DMS79 treated with DMSO at 0.1 percent for 48 hours (cell line): ENCODE data around the gene PER2.
"Not testable (repeated sequence)": the region's sequence is repeated elsewhere in the genome, so short reads cannot be mapped to it uniquely, and the experiment has no call there.

ENCODE experiments used
- DNase-seq: peaks from one replicate; lab custom pipeline; 2025; lab: John Stamatoyannopoulos, UW

The PER2 gene

GRCh38 chr2:238288650-238289573 lies 502 bp upstream of the PER2 start:
- peak; percentile 92 for DNase-seq

- DNase-seq: no peak
These were observed 1.2 kb downstream of the PER2 start for GRCh38 chr2:238286987-238287736.

GRCh38 chr2:238286551-238286950 lies 1.9 kb downstream of the PER2 start:
- DNase-seq: no peak

DNA sequence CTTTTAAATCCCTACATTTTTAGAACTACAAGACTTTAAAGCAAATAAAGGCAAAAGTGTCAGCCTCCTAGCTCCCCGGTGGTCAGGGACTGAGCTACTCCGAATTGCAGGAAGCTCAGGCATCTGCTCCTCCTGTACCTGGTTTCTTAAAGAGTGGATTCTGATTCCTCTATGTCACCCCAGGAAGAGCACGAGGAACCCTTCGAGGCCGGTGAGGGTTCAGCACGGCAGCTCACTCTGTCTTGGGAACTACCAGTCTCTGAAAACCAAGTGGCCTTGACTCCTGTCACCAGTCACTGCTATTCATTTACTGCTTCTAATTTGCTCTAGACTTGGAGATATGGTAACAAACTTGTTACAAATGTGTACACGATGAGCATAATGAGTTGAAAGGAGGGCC lies 2.3 kb downstream of the PER2 start:
- DNase-seq: no peak

DNA sequence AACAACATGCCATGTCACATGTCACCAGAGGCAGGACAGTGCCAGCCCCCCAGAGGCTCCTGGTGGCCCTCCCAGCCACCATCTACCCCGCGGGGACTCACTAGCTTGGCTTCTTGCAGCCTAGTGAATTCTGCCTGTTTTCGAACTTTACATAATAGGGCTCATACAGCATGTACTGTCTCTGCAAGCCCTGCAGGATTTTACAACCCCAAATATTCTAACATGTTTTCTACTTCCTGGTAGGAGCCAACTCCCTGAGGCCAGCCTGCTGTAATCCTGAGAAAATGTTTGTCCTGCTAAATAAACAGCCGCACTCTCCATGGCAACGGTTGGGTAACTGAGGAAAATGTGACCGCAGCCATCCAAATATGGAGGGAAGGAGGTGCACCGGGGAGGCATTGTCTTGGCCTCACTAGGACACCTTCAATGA lies 2.7 kb downstream of the PER2 start:
- no peak for DNase-seq

- DNase-seq: no peak
These were observed 3.5 kb downstream of the PER2 start for GRCh38 chr2:238284802-238285515.

- no peak for DNase-seq
These were observed 5.3 kb downstream of the PER2 start for GRCh38 chr2:238282861-238283738.

- no peak for DNase-seq
These were observed 6.5 kb downstream of the PER2 start for GRCh38 chr2:238281826-238282480.

- no peak for DNase-seq
These were observed 8.2 kb downstream of the PER2 start for GRCh38 chr2:238280083-238280825.

DNA sequence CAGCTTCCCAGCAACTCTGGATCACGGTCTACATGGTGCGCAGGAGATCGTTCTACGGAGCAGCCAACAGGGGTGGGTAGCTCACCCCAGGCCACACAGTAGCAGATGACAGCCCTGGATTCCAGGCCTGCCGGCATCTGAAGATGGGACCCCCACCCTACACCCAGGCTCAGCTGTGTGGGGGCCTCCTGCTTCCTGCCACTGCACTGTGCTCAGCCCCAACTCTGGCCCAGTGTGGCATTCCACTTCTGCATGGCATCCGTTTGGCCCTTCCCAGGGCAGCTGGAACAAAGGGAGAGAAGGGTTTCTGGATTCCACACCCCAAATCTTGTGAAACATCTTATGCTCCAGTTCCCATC lies 9.1 kb downstream of the PER2 start:
- DNase-seq: no peak

GRCh38 chr2:238278626-238279323 lies 9.6 kb downstream of the PER2 start:
- DNase-seq: peak; percentile 59

DNA sequence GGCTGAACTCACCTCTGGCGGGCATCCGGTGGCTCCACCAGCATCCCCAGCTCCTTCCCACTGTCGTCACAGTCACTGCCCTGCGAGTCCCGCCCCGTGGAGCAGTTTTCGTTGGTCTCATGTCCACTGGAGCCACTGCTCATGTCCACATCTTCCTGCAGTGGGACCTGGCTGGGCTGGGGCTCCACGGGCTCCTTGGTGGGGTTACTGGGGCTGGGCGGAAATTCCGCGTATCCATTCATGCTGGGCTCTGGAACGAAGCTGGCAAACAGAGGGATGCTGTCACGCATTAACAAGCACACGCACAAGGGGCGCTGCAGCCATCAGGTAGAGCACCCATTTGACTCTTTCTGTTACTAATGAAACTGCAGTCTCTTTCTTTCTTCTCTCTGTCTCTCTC lies 10.7 kb downstream of the PER2 start:
- no peak for DNase-seq

DNA sequence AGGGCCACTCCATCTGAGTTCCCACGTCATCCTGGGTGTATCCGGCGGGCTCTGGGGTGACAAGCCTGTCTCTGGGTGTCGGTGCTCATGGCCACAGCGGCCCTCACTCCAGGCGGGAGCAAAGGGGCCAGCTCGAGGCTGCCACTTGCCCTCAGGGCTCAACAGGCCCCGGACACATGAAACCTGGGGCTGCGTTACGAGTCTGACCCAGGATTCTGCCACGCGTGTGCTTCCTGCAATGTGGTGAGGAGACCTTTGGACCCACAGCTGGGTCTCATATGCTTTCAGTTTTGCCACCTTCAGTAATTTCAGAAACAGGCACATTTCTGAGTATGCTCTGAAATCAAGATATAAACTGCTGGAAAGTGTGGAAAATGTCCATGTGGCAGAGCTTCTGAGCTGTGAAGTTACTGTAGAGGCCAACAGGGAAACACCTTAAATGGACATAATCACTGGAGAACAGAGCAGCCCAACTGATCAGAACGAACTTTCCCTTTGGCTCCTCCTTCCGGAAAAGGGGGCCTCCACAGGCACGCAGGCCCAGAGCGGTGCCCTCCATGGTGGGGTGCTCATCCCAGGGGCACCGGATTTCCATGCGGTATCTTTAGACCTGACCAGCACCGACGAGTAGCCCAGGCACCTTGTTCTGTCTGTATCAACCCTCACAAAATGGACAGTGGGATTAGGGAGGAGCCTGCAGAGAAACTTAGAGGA lies 14.1 kb downstream of the PER2 start:
- DNase-seq: no peak

DNA sequence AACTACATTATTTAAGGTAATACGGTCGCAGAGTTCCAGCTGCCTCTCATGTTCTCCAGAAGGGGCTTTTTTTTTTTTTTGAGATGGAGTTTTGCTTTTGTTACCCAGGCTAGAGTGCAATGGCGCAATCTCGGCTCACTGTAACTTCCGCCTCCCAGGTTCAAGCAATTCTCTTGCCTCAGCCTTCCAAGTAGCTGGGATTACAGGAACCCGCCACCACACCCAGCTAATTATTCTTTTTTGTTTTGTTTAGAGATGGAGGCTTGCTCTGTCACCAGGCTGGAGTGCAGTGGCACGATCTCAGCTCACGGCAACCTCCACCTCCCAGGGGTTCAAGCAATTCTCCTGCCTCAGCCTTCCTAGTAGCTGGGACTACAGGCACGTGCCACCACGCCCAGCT lies 15.0 kb downstream of the PER2 start:
- DNase-seq: not testable (repeated sequence)

- no peak for DNase-seq
These were observed 16.3 kb downstream of the PER2 start for GRCh38 chr2:238272156-238272555.

DNA sequence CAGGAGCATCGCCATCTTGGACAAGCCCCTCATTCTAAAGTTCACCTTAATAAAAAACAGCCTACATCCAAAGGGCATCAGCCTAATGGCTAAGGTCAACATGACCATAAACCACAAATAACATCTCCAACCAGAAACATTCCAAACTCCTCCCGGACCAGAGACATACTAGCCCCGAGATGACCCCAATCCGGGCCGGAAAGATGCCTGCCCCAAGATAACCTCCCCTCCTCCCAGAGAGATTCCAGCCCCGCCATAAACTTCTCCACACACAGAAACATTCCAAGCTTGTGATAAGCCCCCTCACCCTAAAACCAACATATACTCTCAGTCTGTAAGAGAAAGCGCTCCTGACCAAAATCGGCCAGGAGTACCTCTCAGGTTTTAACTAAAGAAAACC lies 16.7 kb downstream of the PER2 start:
- DNase-seq: not testable (repeated sequence)

- DNase-seq: no peak
These were observed 17.3 kb downstream of the PER2 start for GRCh38 chr2:238271061-238271554.

DNA sequence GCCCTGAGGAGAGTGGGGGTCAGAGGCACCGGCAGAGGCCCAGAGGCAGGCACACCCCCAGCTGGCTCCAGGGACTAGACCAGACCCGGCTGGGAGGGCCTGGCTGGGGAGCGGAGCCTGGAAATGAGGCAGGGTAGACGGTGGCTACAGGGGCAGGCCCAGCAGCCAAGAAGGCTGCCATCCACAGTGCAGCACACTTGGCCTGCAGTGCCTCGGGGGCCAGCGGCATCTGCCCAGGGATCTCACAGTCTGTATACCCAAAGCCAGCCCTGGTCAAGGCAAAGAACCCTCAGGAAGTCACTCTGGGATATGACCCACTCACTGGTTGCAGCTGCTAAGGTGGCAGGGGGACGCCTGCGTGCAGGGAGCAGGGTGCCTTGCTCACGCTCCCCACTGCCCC lies 17.8 kb downstream of the PER2 start:
- no peak for DNase-seq

DNA sequence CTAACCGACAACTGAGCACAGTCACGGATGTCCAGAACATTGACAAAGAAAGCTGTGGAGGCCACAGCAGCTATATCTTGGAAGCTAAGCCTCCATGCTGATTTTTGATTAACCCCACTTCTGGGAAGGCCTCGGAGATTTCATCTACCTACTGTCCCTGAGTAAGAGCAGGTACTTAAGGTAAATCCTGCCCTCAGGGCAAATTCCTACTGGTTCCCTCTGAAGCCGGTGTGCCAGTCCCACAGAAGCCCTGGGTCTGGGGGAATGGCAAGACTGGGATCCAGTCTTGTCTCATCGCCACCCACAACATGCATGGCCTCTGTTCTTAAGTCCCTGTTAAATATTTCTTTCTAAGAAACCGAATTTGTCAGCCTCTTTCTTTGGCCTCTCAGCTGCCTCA lies 18.7 kb downstream of the PER2 start:
- no peak for DNase-seq
